ENCODE measurements around the gene DUSP18. TPM values are rescaled to one million over a fixed set of nuclear protein-coding genes. Genes with fewer than 3 reads are reported as not detected.
"Not testable (repeated sequence)": the region's sequence is repeated elsewhere in the genome, so short reads cannot be mapped to it uniquely, and the experiment has no call there.

Gene DUSP18
- polyA plus RNA-seq (ENCODE audit: insufficient read length), result 4.2 TPM

- peak; percentile 26 for DNase-seq (ENCODE audit: low read depth)
These were observed at the start of gene DUSP18 for GRCh38 chr22:30667494-30668385. TSS of gene DUSP18 (minus strand) at chr22:30667875. CDS start at chr22:30664003, 3,872 bp downstream.

DNA sequence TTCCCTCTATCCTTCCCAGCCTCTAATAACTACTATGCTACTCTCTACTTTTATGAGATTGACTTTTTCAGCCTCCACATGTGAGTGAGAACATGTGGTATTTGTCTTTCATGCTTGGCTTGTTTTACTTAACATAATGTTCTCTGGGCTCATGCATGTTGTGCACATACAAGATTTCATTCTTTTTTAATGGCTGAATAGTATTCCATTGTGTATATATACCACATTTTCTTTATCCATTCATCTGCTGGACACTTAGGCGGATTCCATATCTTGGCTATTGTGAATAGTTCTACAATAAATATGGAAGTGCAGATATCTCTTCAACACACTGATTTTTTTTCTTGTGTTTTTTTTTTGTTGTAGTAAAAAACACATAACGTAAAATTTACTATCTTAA is 46.4 kb upstream of the DUSP18 start:
- DNase-seq (ENCODE audit: low read depth), result no peak

GRCh38 chr22:30712094-30712493 is 44.4 kb upstream of the DUSP18 start:
- DNase-seq (ENCODE audit: low read depth), result no peak

DNA sequence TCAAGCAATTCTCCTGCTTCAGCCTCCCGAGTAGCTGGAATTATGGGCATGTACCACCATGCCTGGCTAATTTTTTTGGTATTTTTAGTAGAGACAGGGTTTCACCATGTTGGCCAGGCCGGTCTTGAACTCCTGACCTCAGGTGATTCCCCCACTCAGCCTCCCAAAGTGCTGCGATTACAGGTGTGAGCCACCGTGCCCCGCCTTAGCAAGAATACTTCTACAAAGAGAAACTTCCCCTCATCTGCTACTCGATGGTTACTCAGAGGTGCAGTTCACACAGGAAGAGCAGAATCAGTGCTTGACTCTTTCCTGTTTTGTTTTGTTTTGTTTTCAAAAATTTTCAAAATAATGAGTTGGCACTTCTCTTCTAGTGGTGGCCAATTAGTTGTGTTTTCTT is 42.3 kb upstream of the DUSP18 start:
- DNase-seq (ENCODE audit: low read depth), result not testable (repeated sequence)

DNA sequence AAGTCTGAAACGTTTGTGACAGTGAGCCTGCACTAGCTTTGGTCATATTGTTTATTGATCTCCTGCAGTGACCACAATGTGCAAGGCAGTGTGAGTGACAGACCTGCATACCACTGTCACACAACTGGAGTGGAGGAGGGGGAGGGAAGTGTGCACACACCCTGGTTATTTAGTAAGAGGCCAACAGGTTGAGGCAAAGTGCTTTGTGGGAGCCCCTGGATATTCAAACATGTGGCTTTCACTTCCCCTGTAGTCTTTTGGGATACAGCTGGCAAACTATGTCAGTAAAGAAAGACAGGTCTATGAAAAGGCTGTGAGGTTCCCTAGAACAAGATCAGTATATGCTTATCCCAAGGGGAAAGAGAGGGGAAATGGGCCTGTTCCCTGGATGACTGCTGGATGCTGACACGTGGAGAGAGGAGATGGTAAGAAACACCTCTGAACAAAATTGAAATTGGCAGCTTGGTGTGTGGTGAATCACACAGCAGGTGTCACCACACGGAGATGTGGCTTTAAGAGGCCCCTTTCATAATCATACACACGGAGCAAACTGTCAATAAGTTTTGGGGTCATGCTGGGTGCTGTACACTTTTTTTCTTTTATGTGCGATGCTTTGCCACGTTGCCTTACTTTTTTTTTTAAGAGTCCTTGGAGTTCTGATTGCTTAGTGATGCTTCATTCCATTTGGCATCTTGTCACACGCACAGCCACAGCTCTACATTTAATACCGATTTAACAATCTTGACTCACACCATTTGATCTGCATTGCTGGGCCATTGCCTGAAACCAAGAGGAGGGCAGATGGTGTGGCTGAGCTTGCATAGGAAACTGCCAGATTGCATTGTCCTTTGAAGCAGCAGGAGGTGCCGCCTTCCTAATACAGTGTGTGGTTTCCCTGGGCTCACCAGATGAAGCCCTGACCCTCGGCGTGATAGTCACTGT is 38.3 kb upstream of the DUSP18 start:
- no peak for DNase-seq (ENCODE audit: low read depth)

- DNase-seq (ENCODE audit: low read depth), result no peak
These were observed 37.3 kb upstream of the DUSP18 start for GRCh38 chr22:30704978-30705377.

DNA sequence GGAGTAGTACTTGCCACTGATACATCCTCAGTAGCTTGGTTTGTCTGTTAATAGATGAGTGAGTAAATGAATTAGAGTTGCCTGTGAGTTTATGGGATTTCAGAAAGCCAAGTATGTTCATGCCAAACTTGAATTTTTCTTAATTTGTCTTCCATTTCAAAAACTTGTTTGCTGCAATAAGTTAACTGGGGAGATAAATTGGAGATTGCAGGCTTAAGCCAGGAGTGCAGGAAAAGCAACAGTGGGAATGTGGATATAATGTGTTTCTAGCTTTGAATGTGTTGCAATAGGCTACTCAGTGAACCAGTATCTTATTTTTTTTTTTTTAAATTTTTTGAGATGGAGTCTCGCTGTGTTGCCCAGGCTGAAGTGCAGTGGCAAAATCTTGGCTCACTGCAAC is 35.2 kb upstream of the DUSP18 start:
- no peak for DNase-seq (ENCODE audit: low read depth)

DNA sequence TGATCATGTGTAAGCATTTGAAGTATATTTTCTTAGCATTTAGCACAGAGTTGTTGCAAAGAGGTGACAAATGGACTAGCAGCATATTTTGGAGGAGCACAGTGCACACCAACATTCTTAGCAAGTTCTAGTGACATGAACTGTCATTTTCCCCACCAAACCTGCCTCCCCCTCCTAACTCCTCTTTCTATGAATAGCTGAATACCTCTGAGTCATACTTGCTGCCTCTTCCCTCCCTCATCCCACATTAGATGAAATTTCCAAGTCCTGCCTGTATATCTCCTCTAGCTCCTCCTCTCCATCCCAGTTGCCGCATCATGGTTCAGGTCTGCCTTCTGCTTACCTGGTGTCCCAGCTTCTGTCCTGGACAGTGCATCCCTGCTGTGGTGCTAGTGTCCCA is 34.2 kb upstream of the DUSP18 start:
- DNase-seq (ENCODE audit: low read depth), result no peak

DNA sequence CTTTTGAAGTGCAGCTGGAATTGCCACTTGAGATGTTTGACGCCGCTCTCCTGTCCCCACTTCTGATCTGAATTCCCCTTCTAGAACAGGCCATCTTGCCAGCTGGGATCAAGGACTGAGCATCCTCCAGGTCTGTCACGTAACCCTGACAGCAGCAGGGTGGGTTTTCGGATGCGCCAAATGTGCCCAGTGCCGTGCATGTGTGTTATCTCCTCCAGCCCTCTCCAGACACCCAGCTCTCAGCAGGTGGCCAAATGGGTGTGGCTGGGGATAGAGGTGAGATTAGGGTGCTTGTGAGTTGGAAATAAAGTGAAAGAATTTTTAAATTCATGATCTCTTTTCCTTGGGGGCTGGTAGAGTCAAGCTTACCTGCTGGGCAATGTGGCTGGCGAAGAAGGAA is 30.3 kb upstream of the DUSP18 start:
- DNase-seq (ENCODE audit: low read depth), result no peak

- DNase-seq (ENCODE audit: low read depth), result no peak
These were observed 28.4 kb upstream of the DUSP18 start for GRCh38 chr22:30695871-30696655.

- no peak for DNase-seq (ENCODE audit: low read depth)
These were observed 27.7 kb upstream of the DUSP18 start for GRCh38 chr22:30695351-30695851.

DNA sequence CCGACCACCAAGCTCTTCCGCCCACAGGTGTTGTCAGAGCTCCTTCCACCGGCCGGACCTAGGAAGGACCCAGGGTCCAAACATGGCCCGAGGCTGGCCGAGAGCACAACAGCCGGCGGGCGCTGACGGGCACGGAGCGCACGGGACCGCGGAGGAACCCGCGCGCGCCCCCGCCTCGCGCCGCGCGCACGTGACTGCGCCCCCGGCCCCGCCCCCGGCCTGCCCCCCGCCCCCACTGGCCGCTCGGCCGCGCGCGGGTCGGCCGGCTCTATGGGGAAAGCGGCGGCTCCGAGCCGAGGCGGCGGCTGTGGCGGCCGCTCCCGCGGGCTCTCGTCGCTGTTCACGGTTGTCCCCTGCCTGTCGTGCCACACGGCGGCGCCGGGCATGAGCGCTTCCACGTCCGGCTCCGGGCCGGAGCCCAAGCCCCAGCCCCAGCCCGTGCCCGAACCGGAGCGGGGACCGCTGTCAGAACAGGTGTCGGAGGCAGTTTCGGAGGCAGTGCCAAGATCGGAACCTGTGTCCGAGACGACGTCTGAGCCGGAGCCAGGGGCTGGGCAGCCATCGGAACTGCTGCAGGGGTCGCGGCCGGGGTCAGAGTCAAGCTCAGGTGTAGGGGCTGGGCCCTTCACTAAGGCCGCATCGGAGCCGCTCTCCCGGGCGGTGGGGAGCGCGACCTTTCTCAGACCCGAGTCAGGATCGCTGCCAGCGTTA is 27.1 kb upstream of the DUSP18 start, which contains the start of gene OSBP2:
TSS of gene OSBP2 (plus strand) at position 235 of the 711 bp plus-strand sequence. CDS start at position 271, 36 bp downstream.
- no peak for DNase-seq (ENCODE audit: low read depth)

DNA sequence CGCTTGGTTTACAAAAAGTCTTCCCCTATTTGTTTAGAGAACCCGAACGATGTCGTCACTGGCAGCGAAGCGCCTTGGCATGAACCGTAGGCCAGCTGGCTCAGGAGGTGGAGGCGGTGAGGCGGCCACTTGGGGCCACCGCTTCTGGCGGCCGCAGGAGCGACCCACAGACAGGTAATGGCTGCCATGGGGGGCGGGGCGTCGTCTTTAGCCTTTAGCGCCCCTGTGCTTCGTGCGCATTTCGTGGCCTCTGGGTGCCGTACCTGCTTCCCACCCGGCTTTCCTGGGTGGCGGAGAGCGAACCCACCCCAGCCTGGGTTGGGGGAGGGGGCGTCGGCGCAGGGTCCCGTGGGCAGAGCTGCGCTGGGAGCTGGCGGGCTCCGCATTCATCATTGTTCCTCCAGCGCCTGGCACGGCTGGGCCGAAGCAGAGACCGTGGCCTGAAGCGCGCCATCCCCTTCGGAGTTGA is 26.5 kb upstream of the DUSP18 start:
- DNase-seq (ENCODE audit: low read depth), result no peak

GRCh38 chr22:30691204-30691603 is 23.5 kb upstream of the DUSP18 start:
- DNase-seq (ENCODE audit: low read depth), result no peak

- no peak for DNase-seq (ENCODE audit: low read depth)
These were observed 21.9 kb upstream of the DUSP18 start for GRCh38 chr22:30689622-30690021.

GRCh38 chr22:30687358-30687757 is 19.7 kb upstream of the DUSP18 start:
- no peak for DNase-seq (ENCODE audit: low read depth)

DNA sequence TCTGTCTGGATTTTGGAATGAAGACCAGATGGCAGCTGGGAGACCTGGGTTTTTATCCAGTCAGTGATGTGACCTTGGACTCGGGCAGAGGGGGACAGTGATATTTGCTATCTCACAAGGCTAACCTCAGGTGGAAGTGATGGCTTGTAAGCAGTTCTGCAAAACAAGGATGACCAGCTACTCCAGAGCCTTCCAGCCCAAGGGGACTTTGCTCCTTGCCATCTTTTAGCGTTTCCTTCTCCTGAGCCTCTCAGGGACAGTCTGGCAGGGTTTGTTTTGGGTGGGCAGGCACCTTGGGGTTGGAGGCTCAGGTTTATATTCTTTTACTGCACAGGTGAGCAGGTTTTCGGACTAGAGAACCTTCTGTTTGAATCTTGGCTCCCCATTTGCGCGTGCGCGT is 17.5 kb upstream of the DUSP18 start:
- no peak for DNase-seq (ENCODE audit: low read depth)

DNA sequence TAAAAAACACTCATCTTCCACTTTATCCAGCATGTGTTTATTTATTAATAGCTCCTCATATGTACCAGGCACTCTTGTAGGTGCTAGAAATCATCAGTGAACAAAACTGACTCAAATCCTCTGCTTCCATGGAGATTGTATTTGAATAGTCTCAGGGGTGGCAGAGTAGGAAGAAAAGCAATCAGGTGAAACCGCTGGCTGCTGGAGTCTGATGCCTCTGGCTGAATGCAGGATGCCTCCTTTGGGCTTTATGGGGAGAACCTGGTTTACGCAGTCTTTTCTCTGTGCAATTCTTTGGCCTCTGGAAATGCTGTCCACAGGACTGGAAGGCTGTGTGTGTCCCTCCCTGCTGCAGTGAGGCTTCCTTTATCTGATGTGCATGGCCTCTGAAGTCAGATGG is 14.2 kb upstream of the DUSP18 start:
- no peak for DNase-seq (ENCODE audit: low read depth)

DNA sequence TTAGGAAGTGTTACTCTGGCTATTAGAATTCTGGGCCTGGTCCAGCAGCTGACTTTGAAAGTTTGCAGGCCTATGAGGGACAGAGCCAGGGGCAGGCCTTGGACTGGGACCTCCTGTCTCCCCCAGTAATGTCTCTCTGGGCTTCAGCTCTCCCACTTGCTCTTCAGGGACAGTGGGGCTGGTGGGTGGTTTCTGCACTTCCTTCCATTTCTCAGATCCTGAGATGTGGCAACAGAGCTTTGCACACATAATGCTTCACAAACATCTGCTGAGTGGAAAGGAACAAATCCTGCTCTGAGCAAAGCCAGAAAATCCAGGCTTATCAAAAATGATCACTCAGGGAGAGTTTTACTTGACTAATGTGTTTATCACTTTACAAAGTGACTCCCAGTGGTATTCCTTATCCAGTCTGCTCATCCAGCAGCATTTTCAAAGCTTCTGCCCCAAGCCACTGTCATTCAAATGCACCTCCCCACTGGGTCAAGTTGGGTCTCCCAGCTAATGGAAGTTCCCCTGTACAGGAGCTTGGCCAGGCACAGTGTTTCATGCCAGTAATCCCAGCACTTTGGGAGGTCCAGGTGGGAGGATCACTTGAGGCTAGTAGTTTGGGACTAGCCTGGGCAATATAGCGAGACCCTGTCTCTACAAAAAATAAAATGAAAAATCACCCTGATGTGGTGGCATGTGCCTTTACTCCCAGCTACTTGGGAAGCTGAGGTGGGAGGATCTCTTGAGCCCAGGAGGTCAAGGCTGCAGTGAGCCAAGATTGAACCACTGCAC is 13.5 kb upstream of the DUSP18 start:
- DNase-seq (ENCODE audit: low read depth), result no peak

Data from forelimb muscle (tissue), 1 donor.